HG03045 (cell line): ENCODE measurements around the gene AHDC1.

Source experiments
- ATAC-seq: cut with Tn5 transposase; IDR thresholded peaks from one replicate; pipeline ENCODE4 v1.9.1; 2021; ENCODE audit warnings: mild to moderate bottlenecking, moderate library complexity; ENCODE audit not compliant: unreplicated experiment

AHDC1 gene

GRCh38 chr1:27600498-27601175 lies 3.3 kb downstream of the AHDC1 start:
- ATAC-seq: no peak

GRCh38 chr1:27599605-27600497 lies 4.1 kb downstream of the AHDC1 start:
- ATAC-seq: no peak

- ATAC-seq: no peak
These were observed 4.9 kb downstream of the AHDC1 start for GRCh38 chr1:27598902-27599528.

- no peak for ATAC-seq
These were observed 5.7 kb downstream of the AHDC1 start for GRCh38 chr1:27598295-27598687.

GRCh38 chr1:27597516-27598294 lies 6.2 kb downstream of the AHDC1 start:
- ATAC-seq: no peak

GRCh38 chr1:27596986-27597385 lies 7.0 kb downstream of the AHDC1 start:
- ATAC-seq: no peak

- no peak for ATAC-seq
These were observed 7.7 kb downstream of the AHDC1 start for GRCh38 chr1:27596261-27596660.

- no peak for ATAC-seq
These were observed 8.3 kb downstream of the AHDC1 start for GRCh38 chr1:27595597-27595996.

- no peak for ATAC-seq
These were observed 9.1 kb downstream of the AHDC1 start for GRCh38 chr1:27594564-27595510.

- no peak for ATAC-seq
These were observed 10.0 kb downstream of the AHDC1 start for GRCh38 chr1:27593678-27594563.

- no peak for ATAC-seq
These were observed 10.8 kb downstream of the AHDC1 start for GRCh38 chr1:27592931-27593677.

GRCh38 chr1:27592232-27592930 lies 11.6 kb downstream of the AHDC1 start:
- no peak for ATAC-seq

- ATAC-seq: no peak
These were observed 12.3 kb downstream of the AHDC1 start for GRCh38 chr1:27591622-27592021.

- no peak for ATAC-seq
These were observed 12.9 kb downstream of the AHDC1 start for GRCh38 chr1:27590917-27591508.

- ATAC-seq: no peak
These were observed 14.0 kb downstream of the AHDC1 start for GRCh38 chr1:27589841-27590426.

GRCh38 chr1:27589441-27589840 lies 14.5 kb downstream of the AHDC1 start:
- ATAC-seq: no peak
